ENCODE data around the gene MAL.

The MAL gene

GRCh38 chr2:94996305-94997100 is 29.0 kb upstream of the MAL start:
- no peak for DNase-seq (ENCODE audit: low read depth)

- no peak for DNase-seq (ENCODE audit: low read depth)
Observed at GRCh38 chr2:94997981-94998930, 27.3 kb upstream of the MAL start.

- DNase-seq (ENCODE audit: low read depth), result no peak
Observed at GRCh38 chr2:94999431-94999883, 26.1 kb upstream of the MAL start.

- DNase-seq (ENCODE audit: low read depth), result no peak
Observed at GRCh38 chr2:95001051-95001562, 24.4 kb upstream of the MAL start.

DNA sequence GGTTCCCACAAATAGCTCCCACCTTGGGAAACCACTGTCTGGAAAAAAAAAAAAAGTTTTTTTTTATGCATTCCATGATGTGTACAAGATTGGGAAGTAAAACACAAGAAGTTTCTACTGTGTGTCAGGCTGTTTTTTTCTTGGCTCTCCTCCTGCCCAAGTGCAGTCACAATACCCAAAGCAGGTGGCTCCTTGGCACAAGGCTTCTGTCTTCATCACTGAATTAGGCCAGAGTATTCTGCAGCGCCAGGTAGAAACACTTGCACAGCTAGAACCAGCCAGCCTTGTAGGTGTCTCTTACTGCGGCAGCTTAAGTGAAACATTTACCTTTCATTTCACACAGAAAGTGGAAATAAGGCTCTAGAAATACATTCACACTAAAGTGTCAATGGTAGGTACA is 23.8 kb upstream of the MAL start:
- DNase-seq (ENCODE audit: low read depth), result no peak

- no peak for DNase-seq (ENCODE audit: low read depth)
Observed at GRCh38 chr2:95002498-95002897, 23.0 kb upstream of the MAL start.

- no peak for DNase-seq (ENCODE audit: low read depth)
Observed at GRCh38 chr2:95004287-95004686, 21.2 kb upstream of the MAL start.

- no peak for DNase-seq (ENCODE audit: low read depth)
Observed at GRCh38 chr2:95004711-95005110, 20.8 kb upstream of the MAL start.

DNA sequence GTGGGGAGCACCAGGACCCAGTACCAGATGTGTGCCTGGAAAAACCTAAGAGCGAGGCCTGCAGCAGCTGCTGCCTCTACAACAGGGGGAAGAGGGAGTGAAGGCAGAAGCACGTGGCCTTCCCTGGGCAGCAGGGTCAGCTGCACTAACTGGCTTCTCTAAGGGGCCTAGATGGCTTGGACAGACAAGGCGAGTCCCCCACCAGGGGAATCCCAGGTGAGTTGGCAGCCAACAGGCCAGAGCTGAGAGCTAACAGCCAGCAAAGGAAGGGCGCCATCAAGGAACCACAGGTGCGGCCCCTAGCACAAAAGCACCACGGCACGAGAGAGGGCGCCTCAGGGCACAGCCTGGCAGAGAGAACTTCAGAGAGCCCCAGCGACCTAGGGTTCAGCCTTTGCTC is 19.8 kb upstream of the MAL start:
- no peak for DNase-seq (ENCODE audit: low read depth)

- DNase-seq (ENCODE audit: low read depth), result no peak
Observed at GRCh38 chr2:95006588-95006987, 18.9 kb upstream of the MAL start.

GRCh38 chr2:95007031-95007609 is 18.4 kb upstream of the MAL start:
- no peak for DNase-seq (ENCODE audit: low read depth)

GRCh38 chr2:95007822-95008221 is 17.7 kb upstream of the MAL start:
- DNase-seq (ENCODE audit: low read depth), result no peak

DNA sequence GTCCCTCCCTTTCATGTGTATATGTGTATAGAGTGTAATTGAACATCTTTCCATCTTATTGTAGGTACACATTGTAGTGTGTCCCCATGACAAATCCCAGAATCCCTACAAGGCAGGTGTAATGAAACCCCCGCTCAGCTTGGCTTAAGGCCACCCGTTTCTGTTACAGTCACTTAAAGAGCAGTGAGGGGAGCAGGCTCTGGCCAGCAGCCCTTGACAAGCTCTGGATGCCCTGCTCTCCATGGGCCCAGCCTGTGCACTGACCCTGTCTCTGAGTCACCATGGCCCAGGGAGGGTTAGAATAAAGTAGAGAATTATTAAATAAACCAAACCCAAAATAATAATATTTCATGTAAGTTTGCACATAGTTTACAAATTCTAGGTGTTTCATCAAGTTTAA is 17.2 kb upstream of the MAL start:
- DNase-seq (ENCODE audit: low read depth), result no peak

DNA sequence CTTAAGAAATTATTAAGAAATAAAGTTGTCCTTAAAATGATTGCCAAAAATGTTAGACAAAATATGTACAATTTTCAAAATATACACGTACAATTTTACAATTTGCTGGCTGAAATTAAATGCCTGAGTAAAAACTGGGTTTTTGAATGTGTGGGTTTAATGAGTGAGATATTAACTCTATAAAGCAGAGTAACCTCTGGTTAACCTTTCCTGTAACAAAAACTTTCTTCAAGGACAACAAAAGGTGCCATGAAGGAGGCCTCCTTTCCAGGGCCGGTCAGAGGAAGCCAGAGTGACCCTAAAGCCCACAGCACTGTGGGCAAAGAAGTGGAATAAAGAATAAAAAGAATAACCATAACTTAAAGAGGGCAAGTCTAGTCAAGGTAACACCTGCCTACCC is 16.5 kb upstream of the MAL start:
- no peak for DNase-seq (ENCODE audit: low read depth)

- DNase-seq (ENCODE audit: low read depth), result no peak
Observed at GRCh38 chr2:95009412-95009811, 16.1 kb upstream of the MAL start.

DNA sequence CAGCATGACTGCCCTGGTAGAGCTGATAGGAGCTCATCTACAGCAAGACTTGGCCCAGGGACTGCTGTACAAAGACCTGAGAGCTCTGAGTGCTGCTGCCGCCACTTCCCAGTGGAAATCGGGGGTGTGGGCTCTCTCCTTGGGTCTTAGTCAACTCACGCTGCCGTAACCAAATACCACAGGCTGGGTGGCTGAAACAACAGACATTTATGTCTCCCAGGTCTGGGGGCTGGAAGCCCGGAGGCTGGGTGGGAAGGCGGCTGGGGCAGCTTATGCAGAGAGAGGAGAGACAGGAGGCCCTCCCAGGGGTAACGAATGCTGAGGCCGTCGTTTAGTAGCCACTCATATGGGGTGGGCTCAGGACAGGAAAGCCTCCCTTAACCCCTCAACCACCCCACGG is 15.4 kb upstream of the MAL start:
- no peak for DNase-seq (ENCODE audit: low read depth)

GRCh38 chr2:95010718-95011117 is 14.8 kb upstream of the MAL start:
- no peak for DNase-seq (ENCODE audit: low read depth)

DNA sequence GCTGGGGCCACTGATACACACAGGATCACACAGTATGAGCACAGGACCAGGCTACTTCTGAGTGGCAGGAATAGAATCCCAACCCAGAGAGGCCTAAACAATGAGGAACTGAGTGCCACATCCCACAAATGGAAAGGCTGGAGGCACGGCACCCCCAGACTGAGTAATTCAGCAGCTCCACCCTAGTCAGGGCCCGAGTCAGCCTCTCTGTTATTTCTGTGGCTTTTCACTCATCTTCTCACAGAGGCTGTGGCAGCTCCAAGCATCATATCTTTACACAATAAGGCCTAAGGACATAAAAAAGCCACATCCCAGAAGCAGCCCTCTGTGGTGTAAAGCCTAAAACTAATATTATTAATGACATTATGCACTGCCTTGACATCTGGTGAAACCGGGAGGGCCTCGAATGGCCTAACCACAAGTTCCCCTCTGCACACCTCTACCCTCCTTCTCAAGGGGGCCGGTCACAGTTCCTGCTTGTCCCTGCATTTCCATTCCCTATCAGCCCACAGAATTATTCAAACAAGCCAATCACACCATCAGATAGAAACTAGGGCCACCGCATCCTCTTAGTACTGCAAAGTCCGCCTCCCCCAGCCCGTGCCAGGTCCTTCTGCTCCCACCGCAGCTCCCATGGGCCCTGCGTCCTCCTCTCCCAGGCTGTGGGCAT is 12.5 kb upstream of the MAL start:
- DNase-seq (ENCODE audit: low read depth), result no peak

DNA sequence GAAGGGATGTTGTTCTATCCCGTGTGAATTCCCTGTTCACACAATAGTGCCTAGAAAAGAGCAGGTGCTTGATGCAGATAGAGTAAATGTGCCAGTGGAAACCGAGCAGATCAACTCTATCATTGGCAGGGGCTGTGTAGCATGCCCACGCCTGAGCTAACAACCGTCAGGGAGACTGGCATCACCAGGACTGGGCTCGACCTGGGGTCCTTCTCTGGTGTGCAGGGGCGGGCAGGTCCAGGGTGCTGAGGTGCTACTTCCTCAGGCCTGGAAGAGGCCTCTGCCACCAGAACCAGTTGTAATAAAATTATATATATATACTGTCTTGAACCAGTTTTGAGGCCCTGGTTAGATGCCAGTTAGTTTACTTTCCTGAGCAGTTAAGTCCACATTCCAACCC is 11.8 kb upstream of the MAL start:
- no peak for DNase-seq (ENCODE audit: low read depth)

- no peak for DNase-seq (ENCODE audit: low read depth)
Observed at GRCh38 chr2:95014126-95014708, 11.3 kb upstream of the MAL start.

DNA sequence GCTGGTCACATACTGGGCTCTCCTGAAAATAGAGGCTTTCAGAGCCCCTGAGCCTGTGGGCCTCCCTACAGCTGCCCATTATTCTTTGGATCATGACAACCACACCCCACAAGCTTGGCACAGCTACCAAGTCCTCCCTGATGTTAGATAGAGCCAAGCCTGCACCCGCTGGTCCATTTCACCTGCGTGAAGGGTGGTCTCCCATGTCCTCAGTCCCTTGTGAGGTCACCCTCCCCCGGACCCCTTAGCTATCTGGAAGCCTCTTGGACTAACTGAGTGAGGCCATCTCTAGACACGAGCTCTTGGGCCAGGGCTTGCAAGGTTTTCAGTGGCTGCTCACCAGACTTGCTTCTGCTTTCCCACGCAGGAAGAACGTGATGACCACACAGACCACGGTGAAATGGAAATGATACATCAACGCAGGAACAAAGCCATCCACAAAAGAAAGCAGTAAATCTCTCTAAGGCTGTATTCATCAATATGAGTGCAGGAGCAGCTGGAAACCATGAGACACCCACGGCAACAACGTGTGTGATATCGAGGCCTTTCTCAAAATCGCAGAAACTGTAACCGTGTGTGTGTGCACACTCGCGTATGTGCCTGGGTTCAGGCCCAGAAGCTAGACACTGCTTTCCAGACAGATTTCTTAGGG is 10.1 kb upstream of the MAL start:
- DNase-seq (ENCODE audit: low read depth), result no peak

All from stimulated activated CD8-positive, alpha-beta memory T cell treated with anti-CD3 and anti-CD28 coated beads, Interleukin-15, amount 100 ng/mL, for 1 hour (primary cell).